Ishikawa (cell line): Measurements from ENCODE around the gene AATF.

Experiments used
- CEBPB ChIP-seq: IDR thresholded peaks from 2 replicates; pipeline ENCODE4 v1.6.1; 2012
- CREB1 ChIP-seq: IDR thresholded peaks from 2 replicates; pipeline ENCODE4 v1.6.1; 2012; ENCODE audit warnings: low read depth
- EGR1 ChIP-seq: IDR thresholded peaks from 2 replicates; pipeline ENCODE4 v1.6.1; 2012
- EP300 ChIP-seq: IDR thresholded peaks from 2 replicates; pipeline ENCODE4 v1.6.1; 2012; ENCODE audit warnings: borderline replicate concordance
- FOXM1 ChIP-seq: IDR thresholded peaks from 2 replicates; pipeline ENCODE4 v1.6.1; 2012; ENCODE audit warnings: low read depth, borderline replicate concordance
- NFIC ChIP-seq: IDR thresholded peaks from 2 replicates; pipeline ENCODE4 v1.6.1; 2012
- RAD21 ChIP-seq: IDR thresholded peaks from 2 replicates; pipeline ENCODE4 v1.6.1; 2012; ENCODE audit warnings: low read depth
- TAF1 ChIP-seq: IDR thresholded peaks from 2 replicates; pipeline ENCODE4 v1.6.1; 2012; ENCODE audit warnings: low read depth, mild to moderate bottlenecking
- TCF12 ChIP-seq: IDR thresholded peaks from 2 replicates; pipeline ENCODE4 v1.6.1; 2012; ENCODE audit warnings: low read depth
- TEAD4 ChIP-seq: IDR thresholded peaks from 2 replicates; pipeline ENCODE4 v1.6.1; 2012
- YY1 ChIP-seq: IDR thresholded peaks from 2 replicates; pipeline ENCODE4 v1.6.1; 2012; ENCODE audit warnings: low read depth
- ZBTB7A ChIP-seq: IDR thresholded peaks from 2 replicates; pipeline ENCODE4 v1.6.1; 2012; ENCODE audit warnings: low read depth
- TF ChIP-seq, protein P1 (sequence below): IDR thresholded peaks from 2 replicates; pipeline ENCODE4 v1.6.1; 2012
- TF ChIP-seq, protein P2 (sequence below): IDR thresholded peaks from 2 replicates; pipeline ENCODE4 v1.6.1; 2012; ENCODE audit warnings: low read depth, mild to moderate bottlenecking
- TF ChIP-seq, protein P3 (sequence below): IDR thresholded peaks from 2 replicates; pipeline ENCODE4 v1.6.1; 2012

Gene AATF

DNA sequence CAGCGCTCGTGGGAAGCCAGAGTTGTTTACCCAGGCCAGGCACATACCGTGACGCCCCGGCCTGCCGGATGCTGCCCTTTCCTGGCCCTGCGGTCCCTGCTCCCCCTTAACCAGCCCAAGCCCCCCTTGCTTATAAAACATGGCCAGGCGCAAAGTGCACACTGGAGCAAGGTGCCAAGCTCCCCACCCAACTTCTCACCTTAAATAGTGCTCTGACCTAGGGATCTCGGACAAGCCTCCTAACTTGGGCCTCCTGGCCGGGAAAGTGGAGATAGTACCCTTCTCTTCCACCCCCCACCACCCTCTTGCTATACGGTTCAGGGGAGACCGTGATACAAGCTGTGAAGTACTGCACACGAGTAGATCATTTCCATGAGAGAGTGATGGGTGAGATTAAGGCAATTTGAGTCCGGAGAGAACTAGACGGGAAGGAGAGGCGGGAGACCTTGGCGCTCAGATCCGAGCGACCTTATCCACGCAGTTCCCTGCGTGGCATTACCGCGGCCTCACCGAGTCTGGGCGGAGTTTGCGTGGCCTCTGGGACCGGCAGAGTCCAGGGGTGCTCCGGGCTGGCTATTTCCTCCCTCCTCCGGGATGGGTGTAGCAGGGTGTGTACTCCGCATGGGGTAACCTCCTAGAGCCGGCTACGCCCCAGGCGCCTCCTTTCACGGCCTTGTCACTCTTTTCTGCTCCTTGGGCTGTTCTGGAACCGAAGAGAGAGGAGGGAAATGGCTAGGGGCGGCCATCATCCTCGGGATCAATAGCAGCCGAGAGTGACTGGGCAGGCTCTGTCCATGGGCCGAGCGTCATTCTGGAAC, 15.9 kb upstream of the AATF start:
- TF ChIP-seq CREB1 (no peak), EGR1 (no peak), TAF1 (no peak), EP300 (no peak), CEBPB (no peak), FOXM1 (no peak), YY1 (no peak), ZBTB7A (no peak), TEAD4 (no peak), NFIC (no peak)
- TF ChIP-seq, protein P1, sequence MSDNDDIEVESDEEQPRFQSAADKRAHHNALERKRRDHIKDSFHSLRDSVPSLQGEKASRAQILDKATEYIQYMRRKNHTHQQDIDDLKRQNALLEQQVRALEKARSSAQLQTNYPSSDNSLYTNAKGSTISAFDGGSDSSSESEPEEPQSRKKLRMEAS, result no peak
- TF ChIP-seq, protein P2, sequence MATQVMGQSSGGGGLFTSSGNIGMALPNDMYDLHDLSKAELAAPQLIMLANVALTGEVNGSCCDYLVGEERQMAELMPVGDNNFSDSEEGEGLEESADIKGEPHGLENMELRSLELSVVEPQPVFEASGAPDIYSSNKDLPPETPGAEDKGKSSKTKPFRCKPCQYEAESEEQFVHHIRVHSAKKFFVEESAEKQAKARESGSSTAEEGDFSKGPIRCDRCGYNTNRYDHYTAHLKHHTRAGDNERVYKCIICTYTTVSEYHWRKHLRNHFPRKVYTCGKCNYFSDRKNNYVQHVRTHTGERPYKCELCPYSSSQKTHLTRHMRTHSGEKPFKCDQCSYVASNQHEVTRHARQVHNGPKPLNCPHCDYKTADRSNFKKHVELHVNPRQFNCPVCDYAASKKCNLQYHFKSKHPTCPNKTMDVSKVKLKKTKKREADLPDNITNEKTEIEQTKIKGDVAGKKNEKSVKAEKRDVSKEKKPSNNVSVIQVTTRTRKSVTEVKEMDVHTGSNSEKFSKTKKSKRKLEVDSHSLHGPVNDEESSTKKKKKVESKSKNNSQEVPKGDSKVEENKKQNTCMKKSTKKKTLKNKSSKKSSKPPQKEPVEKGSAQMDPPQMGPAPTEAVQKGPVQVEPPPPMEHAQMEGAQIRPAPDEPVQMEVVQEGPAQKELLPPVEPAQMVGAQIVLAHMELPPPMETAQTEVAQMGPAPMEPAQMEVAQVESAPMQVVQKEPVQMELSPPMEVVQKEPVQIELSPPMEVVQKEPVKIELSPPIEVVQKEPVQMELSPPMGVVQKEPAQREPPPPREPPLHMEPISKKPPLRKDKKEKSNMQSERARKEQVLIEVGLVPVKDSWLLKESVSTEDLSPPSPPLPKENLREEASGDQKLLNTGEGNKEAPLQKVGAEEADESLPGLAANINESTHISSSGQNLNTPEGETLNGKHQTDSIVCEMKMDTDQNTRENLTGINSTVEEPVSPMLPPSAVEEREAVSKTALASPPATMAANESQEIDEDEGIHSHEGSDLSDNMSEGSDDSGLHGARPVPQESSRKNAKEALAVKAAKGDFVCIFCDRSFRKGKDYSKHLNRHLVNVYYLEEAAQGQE, result no peak
- TF ChIP-seq, protein P3, sequence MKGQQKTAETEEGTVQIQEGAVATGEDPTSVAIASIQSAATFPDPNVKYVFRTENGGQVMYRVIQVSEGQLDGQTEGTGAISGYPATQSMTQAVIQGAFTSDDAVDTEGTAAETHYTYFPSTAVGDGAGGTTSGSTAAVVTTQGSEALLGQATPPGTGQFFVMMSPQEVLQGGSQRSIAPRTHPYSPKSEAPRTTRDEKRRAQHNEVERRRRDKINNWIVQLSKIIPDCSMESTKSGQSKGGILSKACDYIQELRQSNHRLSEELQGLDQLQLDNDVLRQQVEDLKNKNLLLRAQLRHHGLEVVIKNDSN, result no peak

DNA sequence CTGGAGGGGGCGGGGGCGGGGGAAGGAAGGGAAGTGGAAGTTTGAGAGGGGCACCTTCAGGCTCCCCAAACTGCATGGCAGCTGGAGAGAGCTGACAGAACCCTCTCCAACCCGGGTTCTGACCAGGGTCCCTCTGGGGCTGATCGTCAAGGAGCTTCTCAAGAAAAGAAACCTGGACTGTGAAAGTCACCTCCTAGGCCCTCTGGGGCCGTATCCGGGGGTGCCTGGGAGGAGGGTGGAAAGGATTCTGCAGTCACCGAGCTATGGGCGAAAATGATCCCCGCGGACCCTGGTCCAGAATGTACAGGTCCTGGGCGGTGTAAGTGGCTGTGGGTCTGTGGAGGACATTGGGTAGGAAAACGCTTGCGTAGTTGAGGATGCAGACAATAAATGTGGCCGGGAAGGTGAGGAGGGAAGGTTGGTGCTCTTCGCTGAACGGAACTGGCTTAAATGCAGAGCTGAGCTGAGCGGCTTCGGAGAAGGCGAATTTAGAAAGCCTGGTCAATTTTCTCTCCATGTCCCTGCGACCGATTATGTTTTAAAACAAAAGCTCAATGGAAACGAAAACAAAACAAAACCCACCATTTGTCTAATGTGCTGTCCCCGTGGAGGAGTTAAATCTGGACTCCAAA, 15.1 kb upstream of the AATF start:
- TF ChIP-seq RAD21 (no peak), TAF1 (no peak)

DNA sequence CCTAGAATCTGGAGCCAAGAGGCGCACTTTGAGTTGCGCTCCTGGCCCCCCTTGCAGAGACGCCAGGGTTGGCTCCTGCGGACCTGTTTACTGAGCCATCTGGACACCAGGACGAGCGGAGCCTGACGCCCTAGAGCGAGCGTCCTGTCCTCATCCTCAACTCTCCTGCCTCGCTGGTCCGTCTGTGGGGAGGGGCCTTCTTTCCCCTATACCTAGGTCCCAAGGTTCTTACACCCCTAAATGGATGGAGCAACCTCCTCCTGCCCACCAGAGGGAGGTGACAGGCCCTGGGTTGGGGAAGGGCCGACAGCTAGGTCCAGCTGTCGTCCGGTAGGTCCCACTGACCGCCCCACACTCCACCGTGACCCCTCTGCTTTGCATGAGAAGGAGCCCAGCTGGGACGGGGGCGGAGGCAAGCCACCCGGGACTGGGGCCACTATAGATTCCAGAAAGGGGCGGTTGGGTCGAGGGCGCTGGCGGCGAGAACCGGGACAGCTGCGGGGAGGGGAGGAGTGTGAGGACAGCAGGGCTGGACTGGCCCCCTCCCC, 14.5 kb upstream of the AATF start:
- no peak for TF ChIP-seq ZBTB7A
- TF ChIP-seq FOXM1, result no peak
- no peak for TF ChIP-seq NFIC
- TF ChIP-seq TAF1, result no peak
- TF ChIP-seq, protein P1, result no peak
- TF ChIP-seq CEBPB, result no peak
- no peak for TF ChIP-seq TCF12
- no peak for TF ChIP-seq YY1
- TF ChIP-seq, protein P3, result no peak
- TF ChIP-seq, protein P2, result no peak
- TF ChIP-seq TEAD4, result no peak
- no peak for TF ChIP-seq CREB1
- TF ChIP-seq EGR1, result no peak
- no peak for TF ChIP-seq EP300
- no peak for TF ChIP-seq RAD21

DNA sequence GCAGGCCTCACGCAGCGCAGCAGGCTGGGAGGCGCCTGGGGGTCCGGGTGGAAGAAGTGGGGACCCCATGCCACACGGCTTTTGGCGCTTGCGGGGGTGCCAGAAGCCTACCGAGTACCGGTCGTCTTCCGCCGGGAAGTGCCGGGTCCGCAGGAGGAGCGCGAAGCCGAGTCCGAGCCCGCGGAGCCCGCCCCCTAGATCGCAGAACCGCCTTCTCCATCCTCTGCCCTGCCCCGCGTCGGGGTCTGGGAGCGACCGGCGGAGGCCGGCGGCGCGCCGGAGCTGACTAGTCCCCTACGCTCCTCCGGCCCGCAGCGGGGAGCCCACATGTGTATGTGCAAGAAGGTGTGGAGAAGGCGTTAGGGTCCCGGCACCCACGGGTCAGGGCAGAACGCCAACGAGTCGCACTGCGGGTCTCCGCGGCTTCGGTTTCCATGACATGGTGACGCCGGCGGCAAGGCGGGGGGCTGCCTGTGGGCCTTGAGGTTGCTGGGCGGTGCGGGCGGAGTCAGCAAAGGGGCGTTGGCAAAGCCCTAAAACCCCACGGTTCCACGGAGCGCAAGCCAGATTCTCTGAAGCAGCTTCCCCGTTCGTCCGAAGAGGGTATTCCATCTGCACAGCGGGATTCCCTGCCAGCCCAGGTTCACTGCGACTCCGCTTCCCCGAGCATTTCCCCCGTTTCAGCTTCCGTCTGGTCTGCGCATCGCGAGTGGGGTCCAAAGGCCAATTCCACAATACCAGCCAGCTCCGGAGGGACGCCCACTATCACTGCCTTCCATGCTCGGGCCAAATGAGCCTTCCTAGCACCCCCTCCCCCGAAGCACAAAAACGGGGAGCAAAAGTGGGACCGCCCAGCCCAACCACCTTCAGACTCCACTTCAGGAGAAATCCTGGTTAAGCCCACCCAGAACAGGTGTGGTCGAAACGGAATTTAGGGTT, 13.8 kb upstream of the AATF start:
- TF ChIP-seq CREB1 (no peak), TAF1 (no peak), RAD21 (no peak), TEAD4 (0 out of 2 replicates have a peak, but pooled peaks have one; percentile 10), EGR1 (no peak), YY1 (no peak), ZBTB7A (peak; percentile 73), TCF12 (peak; percentile 64; the same call in 1 of the 2 replicates), EP300 (peak; percentile 29; the same call in 1 of the 2 replicates), NFIC (0 out of 2 replicates have a peak, but pooled peaks have one; percentile 5), CEBPB (no peak)
- TF ChIP-seq, protein P3, result no peak
- TF ChIP-seq, protein P1, result 0 out of 2 replicates have a peak, but pooled peaks have one; percentile 44
